ENCODE data around the gene RAD9B.
"Not testable (repeated sequence)": the region's sequence is repeated elsewhere in the genome, so short reads cannot be mapped to it uniquely, and the experiment has no call there.

- TF ChIP-seq CTCF (conservative IDR thresholded peaks at IDR 0.05); ZFX (IDR thresholded peaks at IDR 0.05): not testable (repeated sequence)
These were observed 40.9 kb upstream of the RAD9B start for GRCh38 chr12:110461189-110461588.

All from C4-2B (cell line).